HG02884 (cell line): Measurements from ENCODE around the gene LIX1L.

Experiments used
- ATAC-seq: cut with Tn5 transposase; IDR thresholded peaks from one replicate; pipeline ENCODE4 v1.9.1; 2021; ENCODE audit warnings: mild to moderate bottlenecking, moderate library complexity; ENCODE audit not compliant: unreplicated experiment

The LIX1L gene

GRCh38 chr1:145963265-145964019 is 5.6 kb upstream of the LIX1L start:
- ATAC-seq, result no peak

- no peak for ATAC-seq
Observed at GRCh38 chr1:145962157-145963102, 4.6 kb upstream of the LIX1L start.

GRCh38 chr1:145961425-145962156 is 3.8 kb upstream of the LIX1L start:
- ATAC-seq, result no peak

GRCh38 chr1:145961109-145961424 is 3.2 kb upstream of the LIX1L start:
- no peak for ATAC-seq

- no peak for ATAC-seq
Observed at GRCh38 chr1:145960468-145961108, 2.8 kb upstream of the LIX1L start.

- no peak for ATAC-seq
Observed at GRCh38 chr1:145959957-145960467, 2.2 kb upstream of the LIX1L start.

- ATAC-seq, result no peak
Observed at GRCh38 chr1:145959333-145959732, 1.5 kb upstream of the LIX1L start.

- ATAC-seq, result no peak
Observed at GRCh38 chr1:145958734-145959133, 917 bp upstream of the LIX1L start.

- no peak for ATAC-seq
Observed at GRCh38 chr1:145956781-145957442, 905 bp downstream of the LIX1L start.

- ATAC-seq, result no peak
Observed at GRCh38 chr1:145956361-145956760, 1.5 kb downstream of the LIX1L start.

GRCh38 chr1:145955436-145955835 is 2.4 kb downstream of the LIX1L start:
- ATAC-seq, result no peak

GRCh38 chr1:145953861-145954260 is 4.0 kb downstream of the LIX1L start:
- no peak for ATAC-seq

GRCh38 chr1:145952903-145953302 is 4.9 kb downstream of the LIX1L start:
- no peak for ATAC-seq

GRCh38 chr1:145951526-145951925 is 6.3 kb downstream of the LIX1L start:
- ATAC-seq, result no peak

GRCh38 chr1:145949219-145949618 is 8.6 kb downstream of the LIX1L start:
- no peak for ATAC-seq

- ATAC-seq, result no peak
Observed at GRCh38 chr1:145947551-145947950, 10.3 kb downstream of the LIX1L start.

- no peak for ATAC-seq
Observed at GRCh38 chr1:145946477-145946986, 11.3 kb downstream of the LIX1L start.

GRCh38 chr1:145944532-145944931 is 13.3 kb downstream of the LIX1L start:
- ATAC-seq, result no peak

GRCh38 chr1:145942871-145943270 is 14.9 kb downstream of the LIX1L start:
- no peak for ATAC-seq

- no peak for ATAC-seq
Observed at GRCh38 chr1:145942405-145942804, 15.4 kb downstream of the LIX1L start.
